Stimulated activated CD8-positive, alpha-beta memory T cell treated with anti-CD3 and anti-CD28 coated beads, Interleukin-2, amount 100 ng/mL, for 1 hour (primary cell): ENCODE data around the gene TPRX1.
"Not testable (repeated sequence)": the region's sequence is repeated elsewhere in the genome, so short reads cannot be mapped to it uniquely, and the experiment has no call there.

Experiments used
- DNase-seq, 2 donors: peaks; one replicate each; pipeline ENCODE4 v3.0.0-alpha.2; 2020; ENCODE audit warnings: low read depth in 2 of 2

Gene TPRX1, protein sequence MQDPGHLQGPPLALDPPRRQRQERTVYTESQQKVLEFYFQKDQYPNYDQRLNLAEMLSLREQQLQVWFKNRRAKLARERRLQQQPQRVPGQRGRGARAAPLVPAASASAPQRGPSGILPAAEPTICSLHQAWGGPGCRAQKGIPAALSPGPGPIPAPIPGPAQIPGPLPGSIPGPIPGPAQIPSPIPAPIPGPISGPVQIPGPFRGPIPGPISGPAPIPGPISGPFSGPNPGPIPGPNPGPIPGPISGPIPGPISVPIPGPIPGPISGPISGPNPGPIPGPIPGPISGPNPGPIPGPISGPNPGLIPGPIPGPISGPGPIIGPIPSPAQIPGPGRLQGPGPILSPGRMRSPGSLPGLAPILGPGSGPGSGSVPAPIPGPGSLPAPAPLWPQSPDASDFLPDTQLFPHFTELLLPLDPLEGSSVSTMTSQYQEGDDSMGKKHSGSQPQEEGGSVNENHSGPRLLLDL

DNA sequence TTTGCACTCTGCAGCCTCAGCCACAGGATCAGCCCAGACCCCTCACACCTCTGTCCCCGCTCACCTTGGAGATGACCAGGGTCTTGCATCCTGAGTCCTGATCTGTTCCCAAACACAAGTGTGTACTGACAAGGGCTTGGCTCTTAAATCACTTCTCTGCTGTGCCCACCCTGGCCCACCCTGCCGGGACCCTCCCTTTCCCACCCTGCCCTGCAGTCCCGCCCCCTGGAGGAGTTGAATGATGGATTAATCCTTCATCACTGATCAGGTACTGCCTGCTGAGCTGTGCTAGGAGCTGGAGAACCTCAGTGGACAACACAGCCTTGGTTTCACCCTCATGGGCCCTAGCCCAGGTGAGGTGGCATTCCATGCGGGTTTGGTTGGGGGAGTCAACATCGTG, at the start of gene TPRX1:
TPRX1 (minus strand) TSS at position 101 of the 400 bp plus-strand sequence; CDS start at position 89, 12 bp downstream.
- not testable (repeated sequence) for DNase-seq

DNA sequence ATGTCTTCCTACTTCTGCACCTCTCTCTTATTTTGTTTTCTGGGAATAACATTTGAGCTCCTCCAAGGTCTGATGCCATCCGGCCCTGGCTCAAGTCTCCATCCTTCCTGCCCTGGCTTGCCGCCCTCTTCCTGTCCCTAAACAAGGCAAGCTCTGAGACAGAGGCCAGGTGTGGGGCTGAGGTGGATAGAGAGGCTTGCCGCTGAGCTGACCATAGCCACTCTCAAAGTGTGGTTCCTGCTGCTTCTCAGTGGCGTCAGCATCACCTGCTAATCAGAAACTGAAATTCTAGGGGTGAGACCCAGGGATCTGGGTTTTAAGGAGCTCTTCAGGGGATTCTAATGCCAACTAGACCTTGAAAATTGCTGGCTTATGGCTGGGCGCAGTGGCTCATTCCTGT, 48.7 kb upstream of the TPRX1 start:
- DNase-seq, result no peak

DNA sequence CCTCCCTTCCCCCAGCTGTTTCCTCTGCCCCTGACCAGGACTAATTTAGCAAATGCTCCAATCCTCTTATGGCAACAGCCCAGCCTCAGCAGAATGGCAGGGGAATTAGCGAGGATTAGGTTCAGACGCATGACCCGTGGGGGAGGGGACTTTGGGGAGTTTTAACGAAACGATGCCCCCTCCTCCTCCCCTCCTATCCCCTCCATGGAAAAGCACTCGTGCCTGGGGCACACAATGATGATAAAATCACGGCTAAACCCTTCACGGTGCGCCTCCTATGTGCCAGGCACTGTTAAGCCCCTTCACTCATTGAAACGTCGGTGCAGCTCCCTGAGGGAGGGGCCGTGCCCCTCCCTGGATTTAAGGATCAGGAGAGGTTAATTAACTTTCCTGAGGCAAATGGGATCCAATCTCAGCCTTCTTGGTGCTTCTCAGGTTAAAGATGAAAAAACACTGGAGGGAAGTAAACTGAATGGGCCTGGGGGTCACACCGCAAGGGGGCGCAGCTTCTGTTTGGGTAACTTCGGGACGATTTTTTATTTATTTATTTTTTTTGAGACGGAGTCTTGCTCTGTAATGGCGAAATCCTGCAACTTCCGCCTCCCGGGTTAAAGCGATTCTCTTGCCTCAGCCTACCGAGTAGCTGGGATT, 44.6 kb upstream of the TPRX1 start:
- no peak for DNase-seq

DNA sequence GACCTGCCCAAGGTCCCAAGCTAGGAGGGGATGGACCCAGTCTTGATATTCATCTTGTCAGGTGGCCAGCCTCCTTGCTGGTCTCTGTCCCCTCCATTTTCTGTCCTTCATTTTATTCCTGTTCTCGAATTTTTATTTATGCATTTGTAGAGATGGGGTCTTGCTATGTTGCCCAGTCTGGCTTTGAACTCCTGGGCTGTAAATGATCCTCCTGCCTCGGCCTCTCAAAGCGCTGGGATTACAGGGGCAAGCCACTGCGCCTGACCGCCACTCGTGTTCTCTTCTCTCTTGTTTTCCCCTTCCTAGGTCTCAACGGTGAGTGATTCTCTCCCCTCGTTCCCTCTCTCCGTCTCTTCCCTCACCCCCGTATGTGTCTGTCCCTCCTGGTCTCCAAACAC, 44.1 kb upstream of the TPRX1 start:
- no peak for DNase-seq

DNA sequence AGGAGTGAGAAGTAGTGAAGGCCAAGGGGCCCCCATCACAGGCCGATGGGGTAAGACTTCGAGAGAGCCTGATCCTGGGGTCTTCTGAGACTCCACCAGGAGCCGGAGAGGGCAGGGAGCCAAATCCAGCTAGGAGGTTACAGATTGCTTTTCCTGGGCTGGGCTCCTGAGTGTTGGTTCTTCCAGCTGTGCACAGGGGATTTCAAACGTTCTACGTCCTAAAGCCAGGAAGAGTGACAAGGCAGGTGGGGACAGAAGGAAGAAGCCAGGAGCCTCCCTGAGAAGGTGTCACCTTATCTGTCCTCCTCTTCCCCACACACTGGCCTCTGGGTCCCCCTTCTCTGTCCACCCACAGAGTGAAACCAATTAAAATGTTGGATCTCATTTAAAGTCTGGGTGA, 38.6 kb upstream of the TPRX1 start:
- DNase-seq, result no peak

DNA sequence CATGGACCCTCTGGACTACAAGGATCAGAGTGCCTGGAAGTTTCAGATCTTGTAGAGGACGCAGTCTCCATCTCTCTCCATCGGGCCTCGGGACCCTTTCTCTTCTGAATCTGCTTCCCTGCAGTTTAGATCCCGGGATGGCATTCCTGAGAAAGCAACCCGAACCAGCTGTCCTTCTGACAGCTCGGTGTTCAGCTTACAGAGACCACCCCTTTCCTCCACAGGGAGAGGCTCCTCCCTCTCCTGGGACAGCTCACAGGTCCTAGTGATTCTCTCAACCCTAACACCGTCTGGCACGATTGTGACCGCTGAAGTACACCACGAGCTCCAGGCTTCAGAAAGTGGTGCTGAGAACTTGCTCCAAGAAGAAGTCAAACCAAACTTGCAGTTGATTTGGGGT, 35.6 kb upstream of the TPRX1 start:
- no peak for DNase-seq

DNA sequence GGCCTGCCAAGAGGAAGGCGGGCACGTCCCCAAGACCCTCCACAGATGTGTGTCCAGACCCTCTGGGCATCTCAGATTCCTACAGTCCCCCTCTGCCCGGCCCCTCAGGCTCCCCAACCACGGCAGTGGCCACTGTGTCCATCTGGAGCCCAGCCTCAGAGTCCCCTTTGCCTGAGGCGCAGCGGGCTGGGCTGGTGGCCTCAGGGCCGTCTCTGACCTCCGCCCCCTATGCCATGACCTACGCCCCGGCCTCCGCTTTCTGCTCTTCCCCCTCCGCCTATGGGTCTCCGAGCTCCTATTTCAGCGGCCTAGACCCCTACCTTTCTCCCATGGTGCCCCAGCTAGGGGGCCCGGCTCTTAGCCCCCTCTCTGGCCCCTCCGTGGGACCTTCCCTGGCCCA, 35.1 kb upstream of the TPRX1 start:
- no peak for DNase-seq

DNA sequence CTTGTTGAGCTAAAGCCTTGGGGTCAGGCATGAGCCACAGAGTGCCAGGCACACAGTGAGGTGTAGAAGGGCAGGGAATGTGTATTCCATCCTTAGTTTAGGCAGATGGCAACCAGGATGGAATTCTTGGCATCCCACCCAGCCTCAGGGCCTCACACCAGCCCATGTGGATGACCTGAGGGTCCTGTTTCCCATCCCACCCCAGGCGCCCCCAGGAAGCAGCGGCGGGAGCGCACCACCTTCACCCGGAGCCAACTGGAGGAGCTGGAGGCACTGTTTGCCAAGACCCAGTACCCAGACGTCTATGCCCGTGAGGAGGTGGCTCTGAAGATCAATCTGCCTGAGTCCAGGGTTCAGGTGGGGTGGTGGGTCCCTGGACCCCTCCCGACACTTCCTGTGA, 31.7 kb upstream of the TPRX1 start:
- no peak for DNase-seq

DNA sequence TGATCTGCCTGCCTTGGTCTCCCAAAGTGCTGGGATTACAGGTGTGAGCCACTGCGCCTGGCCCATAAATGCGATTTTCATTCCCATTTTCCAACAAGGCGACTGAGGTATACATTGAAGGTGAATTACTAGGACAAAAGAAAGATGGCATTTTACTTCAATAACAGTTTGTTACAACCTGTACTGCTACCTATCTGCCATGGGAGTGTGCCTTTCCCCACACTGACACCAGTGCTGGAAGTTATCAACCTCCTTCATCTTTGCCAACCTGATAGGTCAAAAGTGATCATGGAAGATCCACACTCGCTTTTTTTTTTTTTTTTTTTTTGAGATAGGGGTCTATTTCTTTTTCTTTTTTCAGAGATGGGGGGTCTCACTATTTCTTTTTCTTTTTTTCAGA, 28.4 kb upstream of the TPRX1 start:
- no peak for DNase-seq

DNA sequence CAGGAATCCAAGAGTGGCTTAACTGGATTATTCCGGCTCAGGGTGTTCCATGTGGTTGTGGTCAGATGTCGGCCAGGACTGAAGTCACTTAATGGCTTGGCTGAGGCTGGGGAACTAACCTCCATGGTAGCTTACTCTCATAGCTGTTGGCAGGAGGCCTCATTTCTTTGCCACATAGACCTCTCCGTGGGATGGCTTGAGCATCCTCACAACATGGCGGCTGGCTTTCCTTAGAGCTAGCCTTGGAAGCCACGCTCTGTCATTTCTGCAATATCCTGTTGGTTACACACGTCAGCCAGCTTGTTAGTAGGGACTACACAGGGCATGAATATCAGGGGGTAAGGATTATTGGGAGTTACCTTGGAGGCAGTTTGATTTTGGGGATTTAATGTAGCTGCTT, 22.4 kb upstream of the TPRX1 start:
- DNase-seq, result no peak

DNA sequence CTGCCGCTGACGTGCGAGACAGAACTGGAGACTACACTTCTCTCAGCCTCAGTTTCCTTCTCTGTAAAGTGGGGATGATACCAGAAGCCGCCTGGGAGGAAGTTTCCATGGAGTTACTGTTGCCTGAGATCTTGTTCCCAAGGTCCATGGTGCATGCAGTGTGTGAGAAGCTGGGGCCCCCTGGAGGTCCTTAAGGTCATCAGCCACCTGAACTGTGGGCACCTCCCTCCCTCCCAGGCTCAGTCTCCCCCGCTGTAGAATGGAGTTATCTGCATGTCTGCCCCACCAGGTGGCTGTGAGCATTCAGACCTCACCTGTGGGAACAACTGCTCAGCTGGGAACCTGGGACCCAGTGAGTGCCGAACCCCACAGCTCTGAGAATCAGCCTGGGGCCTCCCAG, 20.0 kb upstream of the TPRX1 start:
- DNase-seq, result no peak

DNA sequence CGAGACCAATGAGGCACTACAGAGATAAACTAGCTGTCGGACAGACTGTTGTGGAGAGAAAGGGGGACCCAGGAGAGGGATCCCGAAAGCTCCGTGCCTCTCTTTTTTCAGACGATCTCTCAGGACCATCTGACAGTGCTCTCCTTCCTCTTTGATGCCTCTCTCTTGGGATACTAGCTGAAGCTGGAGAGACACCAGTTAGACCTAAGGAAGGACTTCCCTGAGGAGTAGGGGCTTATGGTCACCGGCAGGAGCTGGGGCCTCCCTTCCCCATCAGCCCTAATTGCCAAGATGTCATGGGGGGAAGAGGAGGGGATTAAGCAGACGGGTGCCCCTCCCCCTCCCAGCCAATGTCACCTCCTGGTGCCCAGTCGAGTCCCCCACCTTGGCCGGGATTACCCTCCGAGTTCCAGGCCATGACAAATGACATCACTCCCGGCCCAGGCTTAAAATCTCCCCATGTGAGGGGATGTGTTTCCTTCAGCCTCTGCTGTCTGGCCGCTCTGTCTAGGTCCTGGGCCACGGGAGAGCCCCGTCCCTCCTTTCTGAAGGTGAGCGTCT, 17.2 kb upstream of the TPRX1 start, which contains the start of gene CRX:
CRX (plus strand) TSS at position 478 of the 561 bp plus-strand sequence. CDS start 12,507 bp downstream, outside the sequence.
- DNase-seq, result no peak

DNA sequence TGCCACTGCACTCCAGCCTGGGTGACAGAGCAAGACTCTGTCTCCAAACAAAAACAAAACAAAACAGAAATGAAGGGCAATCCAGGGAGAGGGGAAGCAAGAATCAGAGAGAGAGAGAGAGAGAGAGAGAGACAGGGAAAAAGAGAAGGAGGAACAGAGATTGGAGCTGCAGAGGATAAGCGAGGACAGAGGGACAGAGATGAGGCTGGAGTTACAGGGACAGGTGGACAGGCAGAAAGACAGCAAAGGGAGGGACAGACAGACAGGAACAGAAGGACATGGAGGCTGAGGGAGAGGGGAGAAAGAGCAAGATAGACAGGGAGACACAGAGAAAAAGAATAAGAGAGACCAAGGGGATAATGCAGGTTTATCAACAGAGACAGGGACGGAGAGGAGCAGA, 16.1 kb upstream of the TPRX1 start:
- DNase-seq, result no peak

DNA sequence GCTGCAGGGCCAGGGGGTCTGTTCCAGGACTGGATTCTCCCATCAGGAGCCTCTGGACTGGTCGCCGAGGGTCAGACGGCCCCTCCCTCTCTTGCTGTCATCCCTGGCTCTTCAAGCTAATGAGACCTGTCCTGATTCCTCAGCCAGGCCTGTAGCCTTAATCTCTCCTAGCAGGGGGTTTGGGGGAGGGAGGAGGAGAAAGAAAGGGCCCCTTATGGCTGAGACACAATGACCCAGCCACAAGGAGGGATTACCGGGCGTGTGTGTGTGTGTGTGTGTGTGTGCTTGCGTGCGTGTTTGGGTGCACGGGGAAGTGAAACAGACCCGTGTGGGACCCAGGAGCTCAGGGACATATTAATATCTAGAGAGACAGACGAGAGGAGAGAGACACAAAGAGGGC, 15.5 kb upstream of the TPRX1 start:
- DNase-seq, result no peak

DNA sequence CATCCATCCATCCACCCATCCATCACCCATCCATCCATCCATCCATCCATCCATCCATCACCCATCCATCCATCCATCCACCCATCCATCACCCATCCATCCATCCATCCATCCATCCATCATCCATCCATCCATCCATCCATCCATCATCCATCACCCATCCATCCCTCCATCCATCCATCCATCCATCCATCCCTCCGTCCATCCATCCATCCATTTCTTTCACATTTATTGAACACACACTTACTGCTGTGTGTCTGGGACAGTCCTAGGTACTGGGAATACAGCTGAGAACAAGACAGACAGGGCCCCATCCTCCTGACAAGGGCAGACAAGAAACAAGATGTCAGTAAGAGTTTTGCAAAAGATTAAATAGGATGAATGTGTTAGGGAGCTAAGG, 13.9 kb upstream of the TPRX1 start:
- DNase-seq, result not testable (repeated sequence)

DNA sequence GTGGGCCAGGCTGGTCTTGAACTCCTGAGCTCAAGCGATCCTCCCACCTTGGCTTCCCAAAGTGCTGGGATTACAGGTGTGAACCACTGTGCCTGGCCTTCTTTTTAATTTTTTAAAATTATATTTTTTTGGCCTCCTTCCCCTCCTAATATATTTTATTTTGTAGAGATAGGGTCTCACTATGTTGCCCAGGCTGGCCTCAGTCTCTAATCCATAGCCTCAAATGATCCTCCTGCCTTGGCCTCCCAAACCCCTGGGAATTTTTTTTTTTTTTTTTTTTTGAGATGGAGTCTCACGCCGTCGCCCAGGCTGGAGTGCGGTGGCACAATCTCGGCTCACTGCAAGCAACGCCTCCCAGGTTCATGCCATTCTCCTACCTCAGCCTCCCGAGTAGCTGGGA, 11.9 kb upstream of the TPRX1 start:
- DNase-seq, result not testable (repeated sequence)

DNA sequence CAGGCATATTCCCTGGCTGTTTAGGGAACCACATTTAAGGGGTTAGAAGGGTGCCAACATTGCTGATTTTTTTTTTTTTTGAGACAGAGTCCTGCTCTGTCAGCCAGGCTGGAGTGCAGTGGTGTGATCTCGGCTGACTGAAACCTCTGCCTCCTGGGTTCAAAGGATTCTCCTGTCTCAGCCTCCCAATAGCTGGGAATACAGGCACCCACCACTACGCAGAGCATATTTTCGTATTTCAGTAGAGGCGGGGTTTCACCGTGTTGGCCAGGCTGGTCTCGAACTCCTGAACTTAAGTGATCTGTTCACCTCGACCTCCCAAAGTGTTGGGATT, 9.6 kb upstream of the TPRX1 start:
- no peak for DNase-seq

DNA sequence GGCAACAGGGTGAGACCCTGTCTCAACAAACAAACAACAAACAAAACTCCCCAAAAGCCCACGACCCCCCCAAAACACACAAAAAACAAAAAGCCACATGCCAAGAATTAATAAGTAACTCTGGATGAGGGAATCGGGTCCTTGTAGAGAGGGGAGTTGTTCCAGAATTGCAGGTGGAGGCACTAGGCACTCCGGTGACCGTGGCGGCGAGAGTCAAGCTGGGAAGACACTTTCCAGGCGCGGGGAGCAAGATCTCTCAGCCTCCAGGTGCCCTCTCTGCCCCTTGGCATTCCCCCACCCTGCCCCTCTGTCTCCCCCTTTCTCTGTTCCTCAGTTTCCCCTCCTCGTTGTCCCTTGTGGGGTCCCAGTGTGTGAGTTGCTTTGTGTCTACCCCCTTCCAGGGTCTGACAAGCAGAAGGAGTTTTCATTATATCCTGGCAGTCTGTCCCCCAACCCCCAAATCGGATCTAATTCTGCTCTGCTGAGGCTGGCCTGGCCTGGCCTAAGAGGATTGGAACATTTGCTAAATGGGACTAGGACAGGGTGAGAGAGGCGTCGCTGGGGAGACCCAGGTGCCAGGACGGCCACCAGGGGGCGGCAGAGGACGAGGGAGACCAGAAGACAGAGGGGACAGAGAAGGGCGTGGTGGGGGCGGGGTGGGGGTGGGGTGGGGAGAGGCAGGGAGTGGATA, 9.1 kb upstream of the TPRX1 start:
- DNase-seq, result peak; percentile 45 to 55

DNA sequence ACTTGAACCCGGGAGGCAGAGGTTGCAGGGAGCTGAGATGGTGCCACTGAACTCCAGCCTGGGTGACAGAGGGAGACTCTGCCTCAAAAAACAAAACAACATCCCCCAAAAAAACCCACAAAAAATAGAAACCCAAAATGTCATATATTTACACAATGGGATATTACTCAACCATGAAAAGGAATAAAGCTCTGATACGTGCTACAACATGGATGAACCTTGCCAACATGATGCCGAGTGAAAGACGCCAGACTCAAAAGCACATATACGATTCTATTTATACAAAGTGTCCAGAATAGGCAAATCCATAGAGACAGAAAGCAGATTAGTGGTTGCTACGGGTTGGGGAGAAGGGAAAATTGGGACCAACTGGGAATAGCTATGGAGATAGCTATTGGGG, 2.1 kb upstream of the TPRX1 start:
- DNase-seq, result no peak

DNA sequence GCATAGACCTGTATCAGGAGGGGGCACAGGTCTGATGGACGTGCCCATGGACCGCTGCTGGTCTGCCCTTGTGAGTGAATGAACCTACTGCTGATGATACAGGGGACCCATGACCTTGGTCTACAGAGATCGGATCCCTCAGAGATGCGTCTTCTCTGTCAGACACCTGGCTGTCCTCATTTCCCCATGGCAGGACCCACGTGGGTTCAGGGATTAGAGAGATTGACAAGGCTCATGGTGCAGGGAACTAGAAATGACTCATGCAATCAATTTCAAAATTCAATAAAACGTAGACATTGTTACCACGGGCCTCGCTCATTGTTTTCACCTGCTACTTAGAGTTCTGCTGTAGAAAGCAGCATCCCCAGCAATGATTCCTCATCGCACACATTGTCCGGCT, 962 bp upstream of the TPRX1 start:
- no peak for DNase-seq

DNA sequence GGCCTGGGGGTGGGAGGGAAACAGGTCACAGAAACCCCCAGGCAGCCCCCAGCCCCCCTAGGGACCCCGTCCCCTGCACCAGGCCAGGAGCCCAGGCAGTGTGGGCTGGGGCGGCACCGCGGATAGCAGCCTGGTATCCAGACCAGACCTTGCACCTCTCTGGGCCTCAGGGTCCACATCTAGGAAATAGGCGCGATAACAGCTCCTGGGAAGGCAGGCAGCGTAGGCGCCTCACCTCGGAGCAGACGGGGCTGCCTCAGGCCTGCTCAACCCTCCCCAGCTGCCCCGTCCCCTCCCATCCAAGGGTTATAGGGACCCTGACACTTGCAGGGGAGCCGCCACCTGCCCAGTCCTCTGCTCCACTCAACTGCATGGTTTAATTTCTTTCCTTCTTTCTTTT, 680 bp downstream of the TPRX1 start:
- DNase-seq, result not testable (repeated sequence)

DNA sequence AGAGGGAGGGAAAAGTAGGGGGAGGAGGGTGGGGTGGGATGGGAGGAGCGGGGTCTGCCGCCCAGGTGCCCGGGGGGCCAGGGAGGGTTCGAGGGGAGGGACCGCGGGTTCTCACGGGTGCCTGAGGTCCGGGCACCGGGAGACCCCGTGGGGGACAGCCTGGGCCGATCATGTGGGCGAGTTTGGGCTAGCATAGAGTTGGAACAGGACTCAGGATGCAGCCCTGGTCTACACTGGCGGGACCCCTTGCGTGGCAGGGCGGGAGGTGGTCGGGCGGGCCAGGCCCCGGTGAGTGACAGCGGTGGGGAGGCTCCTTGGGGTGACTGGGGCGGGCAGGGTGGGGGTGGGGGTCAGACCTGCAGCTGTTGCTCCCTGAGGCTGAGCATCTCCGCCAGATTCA, 1.2 kb downstream of the TPRX1 start:
- DNase-seq, result not testable (repeated sequence)
